Suppressor macrophage treated with lipopolysaccharide for 4 hours (primary cell): ENCODE measurements around the gene TRAPPC2.
"Not testable (repeated sequence)": the region's sequence is repeated elsewhere in the genome, so short reads cannot be mapped to it uniquely, and the experiment has no call there.

Source experiments
- DNase-seq: peaks from one replicate; pipeline ENCODE4 v3.0.0-alpha.2; 2020

The TRAPPC2 gene

DNA sequence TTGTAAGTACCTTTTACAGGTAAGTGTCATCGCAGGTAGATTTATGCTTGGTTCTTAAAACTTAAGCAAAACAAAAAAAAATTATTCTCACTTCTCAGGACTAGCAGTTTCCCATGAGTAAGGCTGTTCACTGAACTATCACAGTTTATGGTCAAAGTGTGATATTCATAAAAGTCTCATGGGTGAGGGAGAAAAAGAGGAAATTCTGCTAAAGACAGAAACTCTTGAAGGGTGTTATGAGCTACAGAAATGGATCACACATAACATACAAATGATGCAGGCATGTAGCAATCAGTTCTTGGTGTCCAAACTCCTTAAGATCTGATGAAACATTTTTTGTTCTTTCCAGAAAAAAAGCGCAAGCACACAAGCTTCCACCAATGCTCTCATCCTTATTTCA lies 37.0 kb downstream of the TRAPPC2 start:
- peak; percentile 76 for DNase-seq

DNA sequence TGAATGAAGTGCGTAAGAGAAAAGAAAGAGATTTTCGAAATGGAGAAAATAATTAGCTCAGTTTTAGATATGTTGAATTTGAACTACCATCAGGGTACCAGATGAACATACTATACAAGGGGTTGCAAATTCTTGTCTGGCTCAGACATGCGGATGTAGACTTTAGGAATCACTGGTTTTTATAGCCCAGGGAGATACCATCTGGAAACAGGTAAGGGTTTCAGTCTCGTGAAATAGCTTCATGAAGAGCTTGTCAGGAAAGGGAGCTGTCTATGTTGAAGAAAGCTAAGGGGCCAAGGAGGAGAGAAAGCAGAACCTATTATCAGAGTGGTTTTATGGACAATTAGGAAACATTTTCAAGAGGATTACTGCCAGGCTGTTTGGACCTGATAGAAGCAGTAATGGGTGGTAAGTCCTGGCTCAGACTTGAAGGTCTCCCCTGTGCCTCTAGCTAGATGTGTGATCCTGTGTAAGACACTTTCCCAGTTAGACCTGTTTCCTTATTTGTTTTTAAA lies 38.8 kb downstream of the TRAPPC2 start:
- DNase-seq: no peak

GRCh38 chrX:13694983-13695382 lies 39.4 kb downstream of the TRAPPC2 start:
- no peak for DNase-seq

DNA sequence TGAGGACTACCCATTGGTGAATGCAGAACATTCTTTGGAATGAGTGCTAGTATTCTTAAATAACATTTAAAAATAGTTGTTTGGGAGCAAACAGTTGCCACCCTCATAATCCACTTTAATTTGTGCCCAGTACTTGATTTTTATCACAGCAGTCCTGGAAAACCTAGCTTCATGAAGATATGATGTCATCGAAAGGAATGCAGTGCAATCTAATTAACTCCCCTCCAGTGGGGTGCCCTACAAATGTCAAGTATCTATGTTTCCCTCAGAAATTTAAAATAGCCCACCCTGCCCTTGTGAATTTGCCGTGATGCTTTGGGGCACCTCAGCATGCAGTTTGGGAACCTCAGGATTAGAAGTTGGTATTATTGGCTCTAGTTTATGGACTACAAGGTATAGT lies 40.1 kb downstream of the TRAPPC2 start:
- no peak for DNase-seq

GRCh38 chrX:13693341-13693961 lies 41.0 kb downstream of the TRAPPC2 start:
- DNase-seq: peak; percentile 37

DNA sequence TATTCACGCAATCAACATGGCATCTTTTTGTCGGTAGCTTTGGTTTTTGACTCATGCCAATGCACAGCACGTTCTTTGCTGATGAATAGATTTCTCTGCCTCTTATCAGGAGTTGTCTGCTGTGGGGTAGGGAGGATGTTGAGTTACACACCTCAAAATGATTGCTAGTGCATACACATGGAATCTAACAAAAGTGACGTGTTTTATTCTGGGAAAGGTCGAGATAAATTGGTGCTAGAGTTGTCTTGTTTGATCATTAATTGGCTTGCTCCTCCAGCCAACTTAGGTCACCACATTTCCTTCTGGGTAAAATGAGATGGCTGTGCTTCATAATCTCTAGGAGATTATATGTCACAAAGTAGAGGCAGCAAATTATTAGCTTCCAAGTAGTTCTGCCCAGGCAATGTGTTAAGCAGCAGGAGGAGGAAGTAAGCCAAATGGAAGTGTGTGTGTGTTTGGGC lies 41.6 kb downstream of the TRAPPC2 start:
- DNase-seq: no peak

DNA sequence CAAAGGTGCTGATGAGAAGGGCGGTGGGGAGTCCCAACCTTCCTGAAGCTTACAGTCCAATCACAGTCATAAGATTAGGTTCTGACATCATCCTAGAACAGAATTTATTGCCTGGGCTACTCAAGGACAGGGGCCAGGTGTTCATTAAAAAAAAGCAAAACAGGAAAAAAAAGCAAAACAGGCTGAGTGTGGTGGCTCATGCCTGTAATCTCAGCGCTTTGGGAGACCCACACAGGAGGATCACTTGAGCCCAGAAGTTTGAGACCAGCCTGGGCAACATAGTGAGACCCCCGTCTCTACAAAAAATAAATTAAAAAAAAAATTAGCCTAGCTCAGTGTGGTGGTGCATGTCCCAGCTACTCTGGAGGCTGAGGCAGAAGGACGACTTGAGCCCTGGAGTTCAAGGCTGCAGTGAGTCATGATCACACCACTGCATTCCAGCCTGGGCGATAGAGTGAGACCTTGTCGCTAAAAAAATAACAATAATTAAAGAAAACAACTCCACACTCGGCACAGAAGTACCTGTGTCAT lies 42.5 kb downstream of the TRAPPC2 start:
- no peak for DNase-seq

GRCh38 chrX:13690836-13691235 lies 43.6 kb downstream of the TRAPPC2 start:
- DNase-seq: no peak

- peak; percentile 44 for DNase-seq
Observed at GRCh38 chrX:13689741-13690211, 44.6 kb downstream of the TRAPPC2 start.

DNA sequence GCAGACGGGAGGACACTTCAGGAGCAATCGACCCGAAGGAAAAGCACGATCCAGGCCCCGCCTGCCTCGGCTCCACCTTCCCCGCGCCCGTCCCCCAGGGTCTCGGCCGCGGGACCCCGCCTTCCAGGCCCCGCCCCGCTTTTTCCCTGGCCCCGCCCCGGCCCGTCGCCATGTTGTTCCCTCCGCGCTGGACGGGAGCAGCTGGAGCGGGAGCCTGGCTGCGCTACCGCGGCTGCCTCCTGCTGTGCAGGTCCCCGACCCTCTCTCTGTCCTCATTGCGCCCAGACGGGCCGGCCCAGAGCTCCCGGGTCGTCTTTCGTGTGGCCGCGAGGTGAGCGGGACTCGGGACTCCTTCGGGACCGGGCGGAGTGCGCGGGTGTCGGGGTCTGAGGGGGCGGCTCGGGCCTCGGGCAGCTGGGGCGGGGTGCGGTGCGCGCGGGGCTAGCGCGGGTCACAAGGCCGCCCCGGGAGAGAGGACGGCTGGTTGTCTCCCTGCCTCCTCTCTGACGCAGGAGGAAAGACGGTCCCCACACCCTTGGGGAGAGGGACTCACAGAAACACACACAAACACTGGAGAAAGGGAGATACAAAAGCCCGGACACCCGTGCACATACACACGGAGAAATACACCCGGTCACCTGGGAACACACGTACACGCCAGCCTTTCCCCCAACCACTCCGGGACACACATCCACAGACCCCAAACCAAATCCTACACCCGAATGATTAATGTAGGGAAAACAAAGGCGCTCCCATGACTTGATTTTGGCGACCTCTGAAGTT lies 45.3 kb downstream of the TRAPPC2 start, which contains the start of gene RAB9A:
TSS of gene RAB9A (plus strand) at position 171 of the 783 bp plus-strand sequence. CDS start 19,619 bp downstream, outside the sequence.
- DNase-seq: peak; percentile 84

DNA sequence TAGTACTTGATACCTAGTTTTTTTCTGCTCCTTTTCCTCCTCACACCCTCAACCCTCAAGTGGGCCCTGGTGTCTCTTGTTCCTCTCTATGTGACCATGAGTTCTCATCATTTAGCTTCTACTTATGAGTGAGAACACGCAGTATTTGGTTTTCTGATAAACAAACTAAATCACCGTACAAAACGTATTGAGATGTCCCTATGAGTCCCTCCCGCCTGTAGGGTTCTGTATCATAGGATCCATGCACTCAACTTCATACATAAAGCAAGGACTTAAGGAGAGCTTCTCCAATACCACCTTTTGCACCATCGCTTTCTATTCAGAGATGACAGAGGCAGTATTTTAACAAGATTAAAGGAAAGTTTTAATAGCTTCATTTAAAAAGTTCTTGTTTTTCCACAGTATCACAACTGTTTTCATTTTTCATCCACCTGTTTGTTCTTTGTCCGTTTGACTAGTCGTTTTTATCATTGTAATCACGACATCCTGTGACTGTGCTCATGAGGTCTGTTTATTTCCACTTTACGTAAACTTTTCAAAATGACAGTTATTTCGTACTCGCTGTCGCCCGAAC lies 45.9 kb downstream of the TRAPPC2 start:
- no peak for DNase-seq

DNA sequence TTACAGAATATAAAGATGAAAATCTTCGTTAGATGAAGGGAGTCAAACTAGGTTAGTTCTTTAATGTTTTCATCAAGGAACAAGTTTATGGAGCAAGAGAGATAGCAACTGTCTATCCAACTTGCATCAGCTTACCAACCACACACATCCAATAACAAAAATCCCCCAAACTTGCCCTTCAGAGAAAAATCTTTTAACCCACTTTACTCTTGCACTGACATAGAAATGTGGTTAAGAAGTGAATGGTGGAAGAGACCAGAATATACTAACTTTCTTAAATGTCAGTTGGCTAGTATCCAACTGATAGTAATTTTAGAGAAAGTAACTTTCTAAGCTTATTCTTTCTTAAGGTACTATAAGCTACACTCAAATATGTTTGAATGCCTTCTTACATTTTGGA lies 47.2 kb downstream of the TRAPPC2 start:
- no peak for DNase-seq

GRCh38 chrX:13685126-13685763 lies 49.2 kb downstream of the TRAPPC2 start:
- no peak for DNase-seq

DNA sequence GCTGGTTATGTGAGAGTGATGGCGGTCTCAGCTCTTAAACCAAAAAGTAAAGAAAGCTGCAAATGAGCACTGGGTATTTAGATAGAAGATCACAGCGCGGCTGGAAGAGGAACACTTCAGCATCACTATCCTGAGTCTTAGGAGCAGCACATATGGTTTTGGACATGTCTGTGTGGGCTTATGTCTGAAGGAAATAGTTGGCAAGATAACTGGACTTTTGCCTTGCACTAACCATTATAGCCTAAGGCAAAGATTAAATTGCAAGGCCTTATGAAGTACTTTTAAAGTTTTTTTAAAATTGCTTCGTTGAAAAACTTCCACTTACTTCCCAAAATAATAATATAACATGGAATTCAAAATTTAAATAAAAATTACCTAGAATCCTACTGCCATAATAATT lies 50.1 kb downstream of the TRAPPC2 start:
- DNase-seq: no peak

DNA sequence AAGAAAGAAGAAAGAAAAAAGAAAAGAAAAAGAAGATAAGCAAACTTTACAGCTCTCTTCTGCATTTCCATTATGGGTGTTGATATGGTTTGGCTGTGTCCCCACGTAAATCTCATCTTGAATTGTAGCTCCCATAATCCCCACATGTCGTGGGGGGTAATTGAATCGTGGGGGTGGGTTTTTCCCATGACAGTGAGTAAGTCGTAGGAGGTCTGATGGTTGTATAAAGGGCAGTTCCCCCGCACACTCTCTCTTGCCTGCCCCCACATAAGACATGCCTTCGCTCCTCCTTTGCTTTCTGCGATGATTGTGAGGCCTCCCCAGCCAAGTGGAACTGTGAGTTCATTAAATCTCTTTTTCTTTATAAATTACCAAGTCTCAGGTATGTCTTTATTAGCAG lies 52.8 kb downstream of the TRAPPC2 start:
- DNase-seq: no peak

GRCh38 chrX:13679700-13680099 lies 54.7 kb downstream of the TRAPPC2 start:
- DNase-seq: not testable (repeated sequence)

GRCh38 chrX:13676885-13677284 lies 57.5 kb downstream of the TRAPPC2 start:
- no peak for DNase-seq

- no peak for DNase-seq
Observed at GRCh38 chrX:13673016-13673415, 61.4 kb downstream of the TRAPPC2 start.

- DNase-seq: no peak
Observed at GRCh38 chrX:13670197-13670596, 64.2 kb downstream of the TRAPPC2 start.

- not testable (repeated sequence) for DNase-seq
Observed at GRCh38 chrX:13669755-13670154, 64.7 kb downstream of the TRAPPC2 start.

- peak; percentile 83 for DNase-seq
Observed at GRCh38 chrX:13669246-13669737, 65.1 kb downstream of the TRAPPC2 start.

GRCh38 chrX:13667919-13668318 lies 66.5 kb downstream of the TRAPPC2 start:
- no peak for DNase-seq

- no peak for DNase-seq
Observed at GRCh38 chrX:13666836-13667235, 67.6 kb downstream of the TRAPPC2 start.
